OCI-LY1 (cell line): ENCODE data around the gene BLID.

Experiments
- EZH2 ChIP-seq: fragments of 200-600 bp; sonication (generic), shearing (Covaris generic); IDR thresholded peaks from 2 replicates; pipeline ENCODE4 v1.8.0; 2017; ENCODE audit warnings: borderline replicate concordance, mixed run types, mild to moderate bottlenecking, antibody characterized with exemption, low read length, moderate library complexity, mixed read lengths
- TF ChIP-seq, protein P1 (sequence below): fragments of 200-600 bp; sonication (generic), shearing (Covaris generic); IDR thresholded peaks from 2 replicates; pipeline ENCODE4 v1.5.1; 2017; ENCODE audit warnings: mild to moderate bottlenecking, antibody characterized with exemption, low read length, moderate library complexity, mixed read lengths

DNA sequence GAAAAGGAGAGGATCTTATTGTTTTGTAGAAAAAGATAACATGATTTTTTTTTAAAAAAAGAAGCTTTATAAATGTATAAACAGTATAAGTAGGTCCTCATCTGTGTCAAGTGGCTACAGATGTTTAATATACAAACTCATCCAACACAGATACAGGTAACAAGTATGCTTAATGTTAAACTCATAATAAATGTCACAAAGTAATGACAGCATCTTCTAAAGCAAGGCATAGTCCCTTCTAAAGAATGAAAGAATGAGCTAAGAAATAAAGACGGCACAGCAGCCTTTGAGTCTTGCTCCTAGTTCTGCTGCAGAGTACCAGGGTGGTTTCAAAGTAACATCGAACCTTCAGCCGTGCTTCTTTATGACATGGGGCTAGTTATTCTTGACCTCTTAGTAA lies 28.7 kb upstream of the BLID start:
- TF ChIP-seq, protein P1, sequence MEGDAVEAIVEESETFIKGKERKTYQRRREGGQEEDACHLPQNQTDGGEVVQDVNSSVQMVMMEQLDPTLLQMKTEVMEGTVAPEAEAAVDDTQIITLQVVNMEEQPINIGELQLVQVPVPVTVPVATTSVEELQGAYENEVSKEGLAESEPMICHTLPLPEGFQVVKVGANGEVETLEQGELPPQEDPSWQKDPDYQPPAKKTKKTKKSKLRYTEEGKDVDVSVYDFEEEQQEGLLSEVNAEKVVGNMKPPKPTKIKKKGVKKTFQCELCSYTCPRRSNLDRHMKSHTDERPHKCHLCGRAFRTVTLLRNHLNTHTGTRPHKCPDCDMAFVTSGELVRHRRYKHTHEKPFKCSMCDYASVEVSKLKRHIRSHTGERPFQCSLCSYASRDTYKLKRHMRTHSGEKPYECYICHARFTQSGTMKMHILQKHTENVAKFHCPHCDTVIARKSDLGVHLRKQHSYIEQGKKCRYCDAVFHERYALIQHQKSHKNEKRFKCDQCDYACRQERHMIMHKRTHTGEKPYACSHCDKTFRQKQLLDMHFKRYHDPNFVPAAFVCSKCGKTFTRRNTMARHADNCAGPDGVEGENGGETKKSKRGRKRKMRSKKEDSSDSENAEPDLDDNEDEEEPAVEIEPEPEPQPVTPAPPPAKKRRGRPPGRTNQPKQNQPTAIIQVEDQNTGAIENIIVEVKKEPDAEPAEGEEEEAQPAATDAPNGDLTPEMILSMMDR = no peak
- no peak for TF ChIP-seq EZH2
